GM12878 (cell line): Measurements from ENCODE around the gene DNAJC27.

Experiments
- GABPA ChIP-seq: IDR thresholded peaks from 2 replicates; pipeline ENCODE4 v1.6.1; 2014; ENCODE audit warnings: antibody characterized with exemption, low read depth, mild to moderate bottlenecking, inconsistent platforms
- IKZF2 ChIP-seq, 2 experiments: fragments of 450-650 bp; IDR thresholded peaks; 2 replicates each; pipeline ENCODE4 v1.6.1; 2017; ENCODE audit warnings: mild to moderate bottlenecking in 2 of 2, moderate library complexity in 2 of 2
- NFYB ChIP-seq: IDR thresholded peaks from 2 replicates; pipeline ENCODE4 v1.6.1; 2011; ENCODE audit warnings: low read depth, mild to moderate bottlenecking, low read length, improper control_type of control experiment, moderate library complexity; ENCODE audit not compliant: insufficient read depth
- POLR2A ChIP-seq: IDR thresholded peaks from 2 replicates; pipeline ENCODE4 v1.6.1; 2011; ENCODE audit warnings: low read depth, mild to moderate bottlenecking, low read length
- SMC3 ChIP-seq: IDR thresholded peaks from 2 replicates; pipeline ENCODE4 v1.6.1; 2011; ENCODE audit warnings: low read length, improper control_type of control experiment, borderline replicate concordance
- SP1 ChIP-seq: IDR thresholded peaks from one replicate; pipeline ENCODE4 v1.6.1; 2011; ENCODE audit warnings: low read depth, low read length
- SPI1 ChIP-seq: IDR thresholded peaks from 2 replicates; pipeline ENCODE4 v1.6.1; 2011; ENCODE audit warnings: low read depth, mild to moderate bottlenecking, low read length, moderate library complexity, borderline replicate concordance; ENCODE audit not compliant: insufficient read depth
- TF ChIP-seq, protein P1 (sequence below), 3 experiments: IDR thresholded peaks in 2 of 3; conservative IDR thresholded peaks in 1 of 3; 2 replicates each; pipeline ENCODE4 v1.5.1; 2011; ENCODE audit warnings: low read depth in 3 of 3, low read length in 3 of 3, mild to moderate bottlenecking in 3 of 3, control low read depth in 2 of 3, moderate library complexity in 2 of 3, inconsistent platforms in 1 of 3, mixed read lengths in 1 of 3; ENCODE audit not compliant: control insufficient read depth in 2 of 3, insufficient read depth in 1 of 3; ENCODE audit errors: extremely low read depth in 1 of 3

- TF ChIP-seq IKZF2 (IDR thresholded peaks at IDR 0.05): no peak
- no peak for TF ChIP-seq SMC3
- no peak for TF ChIP-seq SP1
- TF ChIP-seq, protein P1, sequence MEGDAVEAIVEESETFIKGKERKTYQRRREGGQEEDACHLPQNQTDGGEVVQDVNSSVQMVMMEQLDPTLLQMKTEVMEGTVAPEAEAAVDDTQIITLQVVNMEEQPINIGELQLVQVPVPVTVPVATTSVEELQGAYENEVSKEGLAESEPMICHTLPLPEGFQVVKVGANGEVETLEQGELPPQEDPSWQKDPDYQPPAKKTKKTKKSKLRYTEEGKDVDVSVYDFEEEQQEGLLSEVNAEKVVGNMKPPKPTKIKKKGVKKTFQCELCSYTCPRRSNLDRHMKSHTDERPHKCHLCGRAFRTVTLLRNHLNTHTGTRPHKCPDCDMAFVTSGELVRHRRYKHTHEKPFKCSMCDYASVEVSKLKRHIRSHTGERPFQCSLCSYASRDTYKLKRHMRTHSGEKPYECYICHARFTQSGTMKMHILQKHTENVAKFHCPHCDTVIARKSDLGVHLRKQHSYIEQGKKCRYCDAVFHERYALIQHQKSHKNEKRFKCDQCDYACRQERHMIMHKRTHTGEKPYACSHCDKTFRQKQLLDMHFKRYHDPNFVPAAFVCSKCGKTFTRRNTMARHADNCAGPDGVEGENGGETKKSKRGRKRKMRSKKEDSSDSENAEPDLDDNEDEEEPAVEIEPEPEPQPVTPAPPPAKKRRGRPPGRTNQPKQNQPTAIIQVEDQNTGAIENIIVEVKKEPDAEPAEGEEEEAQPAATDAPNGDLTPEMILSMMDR (IDR thresholded peaks at IDR 0.05 in 2 of 3, conservative IDR thresholded peaks at IDR 0.05 in 1 of 3; ENCODE audit: control insufficient read depth in 2 of 3, extremely low read depth in 1 of 3, insufficient read depth in 1 of 3, low read depth in 3 of 3, low read length in 3 of 3): no peak
- TF ChIP-seq POLR2A: no peak
- no peak for TF ChIP-seq NFYB
- TF ChIP-seq SPI1: no peak
- no peak for TF ChIP-seq GABPA
Measured at GRCh38 chr2:24907116-24907515, 64.6 kb downstream of the DNAJC27 start.
